GM12892 (cell line): ENCODE data around the gene MANEAL.

Experiments
- POLR2A ChIP-seq: IDR thresholded peaks from 2 replicates; pipeline ENCODE4 v1.6.1; 2011; ENCODE audit warnings: low read depth, low read length, control low read depth
- POLR2AphosphoS5 ChIP-seq: IDR thresholded peaks from 2 replicates; pipeline ENCODE4 v1.6.1; 2011; ENCODE audit warnings: low read depth, low read length, control low read depth
- TAF1 ChIP-seq: IDR thresholded peaks from 2 replicates; pipeline ENCODE4 v1.6.1; 2011; ENCODE audit warnings: low read depth, mild to moderate bottlenecking, control low read depth, low read length, borderline replicate concordance

DNA sequence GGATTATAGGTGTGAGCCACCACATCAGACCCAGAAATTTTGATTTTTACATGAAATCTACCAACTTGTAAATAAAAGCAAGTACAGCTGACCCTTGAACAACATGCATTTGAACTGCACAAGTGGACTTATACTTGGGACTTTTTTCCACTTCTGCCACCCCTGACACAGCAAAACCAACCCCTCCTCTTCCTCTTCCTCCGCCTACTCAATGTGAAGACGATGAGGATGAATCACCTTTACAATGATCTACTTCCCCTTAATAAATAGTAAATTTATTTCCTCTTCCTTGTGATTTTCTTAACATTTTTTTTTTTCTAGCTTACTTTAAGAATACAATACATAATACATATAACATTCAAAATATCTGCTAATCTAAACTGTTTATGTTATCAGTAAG, 31.9 kb downstream of the MANEAL start:
- no peak for TF ChIP-seq POLR2AphosphoS5
- no peak for TF ChIP-seq POLR2A
- TF ChIP-seq TAF1 = no peak
